Activated CD4-positive, alpha-beta T cell treated with anti-CD3 and anti-CD28 coated beads, Interleukin-2, amount 10 ng/mL, durations not matched to agents 7 days and 5 days (primary cell): ENCODE measurements around the gene C22orf23. TPM values are rescaled to one million over a fixed set of nuclear protein-coding genes. Genes with fewer than 3 reads are reported as not detected.

Source experiments
- CTCF ChIA-PET: fragments of 350-600 bp; sonication (Branson Sonifier 250); formaldehyde crosslinking; loops from one replicate; lab custom pipeline; 2021; ENCODE audit warnings: antibody characterized with exemption; lab: Charles Lee
- POLR2A ChIA-PET: fragments of 350-600 bp; sonication (Branson Sonifier 250); formaldehyde crosslinking; loops from one replicate; lab custom pipeline; 2021; ENCODE audit warnings: antibody characterized with exemption; lab: Charles Lee
- DNase-seq: peaks from one replicate; pipeline ENCODE4 v3.0.0-alpha.2; 2020
- H3K27ac Mint-ChIP-seq: one replicate; pipeline ENCODE4 v1.8.0; 2021; ENCODE audit warnings: mild to moderate bottlenecking, moderate library complexity, mixed read lengths
- H3K27me3 Mint-ChIP-seq: one replicate; pipeline ENCODE4 v1.8.0; 2021; ENCODE audit warnings: mixed read lengths
- H3K36me3 Mint-ChIP-seq: one replicate; pipeline ENCODE4 v1.8.0; 2021; ENCODE audit warnings: low read depth, mixed read lengths
- H3K4me1 Mint-ChIP-seq: one replicate; pipeline ENCODE4 v1.8.0; 2021; ENCODE audit warnings: mixed read lengths
- H3K4me3 Mint-ChIP-seq: one replicate; pipeline ENCODE4 v1.8.0; 2021; ENCODE audit warnings: mild to moderate bottlenecking, moderate library complexity, mixed read lengths
- H3K9me3 Mint-ChIP-seq: one replicate; pipeline ENCODE4 v1.8.0; 2021; ENCODE audit warnings: mixed read lengths
- total RNA-seq, 2 experiments: library from RNA; stranded (reverse); gene quantifications; one replicate each; pipeline ENCODE4 v1.2.3, GENCODE V29; 2021

C22orf23 gene
- total RNA-seq, 2 experiments from 2014 or later, result 0.23 TPM; not detected in 1

GRCh38 chr22:37990301-37990700 is 36.9 kb upstream of the C22orf23 start:
- H3K27ac Mint-ChIP-seq, result no peak overlapping the region
- no peaks in the 10 kb centered on the region for H3K4me1 Mint-ChIP-seq
- DNase-seq, result no peak
- H3K4me3 Mint-ChIP-seq, result no peak overlapping the region
- no peaks in the 10 kb centered on the region for H3K9me3 Mint-ChIP-seq
- POLR2A ChIA-PET, result no interaction called here
- CTCF ChIA-PET, result interaction anchor here (0.7 to 1.6 kb wide), 3 partner anchors 16 to 171 kb away, joined by 3 to 4 read pairs (median 4); no protein-coding TSS in a partner anchor
- no peaks in the 10 kb centered on the region for H3K27me3 Mint-ChIP-seq
- no peaks in the 10 kb centered on the region for H3K36me3 Mint-ChIP-seq

DNA sequence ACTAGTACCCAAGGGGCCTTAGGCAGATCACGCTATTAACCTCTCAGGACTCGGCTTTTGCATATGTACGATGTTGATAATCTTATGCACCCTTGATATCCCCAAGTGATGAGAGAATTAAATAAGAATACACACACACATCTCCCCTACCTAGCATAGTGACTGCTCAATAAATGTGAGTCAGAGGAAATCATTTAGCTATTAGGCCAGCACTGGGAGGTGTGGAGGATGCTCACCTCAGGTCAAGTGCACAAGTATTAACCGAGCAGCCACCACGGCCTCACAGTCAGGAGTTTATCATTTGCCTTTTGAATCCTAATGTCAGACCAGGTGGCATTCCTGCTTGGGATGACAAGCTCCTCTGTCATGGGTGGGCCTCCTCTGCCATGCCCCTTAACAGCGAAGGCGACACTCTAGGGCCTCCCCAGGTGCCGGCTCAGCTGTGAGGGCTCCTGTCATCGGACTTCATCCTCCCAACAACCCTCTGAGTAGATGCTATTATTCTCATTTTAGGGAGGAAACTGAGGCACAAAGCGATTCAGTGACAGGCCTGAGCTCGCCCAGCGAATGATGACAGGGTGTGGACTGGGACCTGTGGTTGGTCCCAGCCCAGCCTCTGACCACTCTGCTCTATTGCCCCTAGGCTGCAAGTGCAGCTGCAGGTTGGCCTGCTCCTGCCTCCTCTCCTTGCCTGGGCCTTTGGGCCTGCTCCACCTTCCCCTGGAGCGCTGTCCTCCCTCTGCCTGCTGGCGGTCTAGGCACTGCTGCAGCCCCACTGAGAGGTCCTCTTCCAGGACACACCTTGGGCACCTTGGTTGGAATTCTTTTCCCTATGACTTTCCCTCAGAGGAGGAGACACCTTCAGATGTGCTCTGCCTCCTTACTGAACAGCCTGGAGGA is 36.0 kb upstream of the C22orf23 start:
- ChIA-PET CTCF (interaction anchor here (1.2 to 1.6 kb wide), 3 partner anchors 17 to 218 kb away, joined by 4 to 5 read pairs (median 4); no protein-coding TSS in a partner anchor), POLR2A (no interaction called here)
- no peak overlapping the region for H3K4me3 Mint-ChIP-seq
- DNase-seq, result no peak
- H3K4me1 Mint-ChIP-seq, result no peaks in the 10 kb centered on the region
- no peaks in the 10 kb centered on the region for H3K9me3 Mint-ChIP-seq
- no peak overlapping the region for H3K27ac Mint-ChIP-seq
- H3K36me3 Mint-ChIP-seq, result no peaks in the 10 kb centered on the region
- no peaks in the 10 kb centered on the region for H3K27me3 Mint-ChIP-seq

GRCh38 chr22:37986371-37986770 is 33.0 kb upstream of the C22orf23 start:
- no peak overlapping the region for H3K27ac Mint-ChIP-seq
- DNase-seq, result no peak
- H3K4me1 Mint-ChIP-seq, result no peaks in the 10 kb centered on the region
- H3K9me3 Mint-ChIP-seq, result no peaks in the 10 kb centered on the region
- H3K4me3 Mint-ChIP-seq, result no peak overlapping the region
- CTCF ChIA-PET, result no interaction called here
- no peaks in the 10 kb centered on the region for H3K27me3 Mint-ChIP-seq
- H3K36me3 Mint-ChIP-seq, result no peaks in the 10 kb centered on the region
- POLR2A ChIA-PET, result no interaction called here

GRCh38 chr22:37985751-37986281 is 32.4 kb upstream of the C22orf23 start:
- no peaks in the 10 kb centered on the region for H3K36me3 Mint-ChIP-seq
- no peak for DNase-seq
- ChIA-PET POLR2A (no interaction called here), CTCF (no interaction called here)
- H3K4me3 Mint-ChIP-seq, result no peak overlapping the region
- no peaks in the 10 kb centered on the region for H3K9me3 Mint-ChIP-seq
- no peaks in the 10 kb centered on the region for H3K27me3 Mint-ChIP-seq
- H3K4me1 Mint-ChIP-seq, result no peaks in the 10 kb centered on the region
- no peak overlapping the region for H3K27ac Mint-ChIP-seq

- Mint-ChIP-seq H3K4me3 (no peak overlapping the region), H3K27ac (no peak overlapping the region), H3K36me3 (no peaks in the 10 kb centered on the region), H3K27me3 (no peaks in the 10 kb centered on the region), H3K4me1 (no peaks in the 10 kb centered on the region), H3K9me3 (no peaks in the 10 kb centered on the region)
- DNase-seq, result no peak
- ChIA-PET CTCF (interaction anchor here (0.5 kb wide), 1 partner anchor 1403 kb away, joined by 3 read pairs; no protein-coding TSS in a partner anchor), POLR2A (no interaction called here)
Measured at GRCh38 chr22:37985050-37985585, 31.7 kb upstream of the C22orf23 start.

GRCh38 chr22:37983860-37984791 is 30.7 kb upstream of the C22orf23 start, which contains the start of gene SOX10:
Gene SOX10 (minus strand): TSS chr22:37984555. CDS start chr22:37983784, 771 bp downstream.
- CTCF ChIA-PET, result interaction anchor here (0.5 kb wide), 1 partner anchor 1404 kb away, joined by 3 read pairs; no protein-coding TSS in a partner anchor
- no peak for DNase-seq
- Mint-ChIP-seq H3K27me3 (no peaks in the 10 kb centered on the region), H3K27ac (no peak within 1 kb of the TSS), H3K4me3 (no peak within 1 kb of the TSS), H3K4me1 (no peaks in the 10 kb centered on the region), H3K36me3 (no peaks in the 10 kb centered on the region), H3K9me3 (no peaks in the 10 kb centered on the region)
- POLR2A ChIA-PET, result no interaction called here

DNA sequence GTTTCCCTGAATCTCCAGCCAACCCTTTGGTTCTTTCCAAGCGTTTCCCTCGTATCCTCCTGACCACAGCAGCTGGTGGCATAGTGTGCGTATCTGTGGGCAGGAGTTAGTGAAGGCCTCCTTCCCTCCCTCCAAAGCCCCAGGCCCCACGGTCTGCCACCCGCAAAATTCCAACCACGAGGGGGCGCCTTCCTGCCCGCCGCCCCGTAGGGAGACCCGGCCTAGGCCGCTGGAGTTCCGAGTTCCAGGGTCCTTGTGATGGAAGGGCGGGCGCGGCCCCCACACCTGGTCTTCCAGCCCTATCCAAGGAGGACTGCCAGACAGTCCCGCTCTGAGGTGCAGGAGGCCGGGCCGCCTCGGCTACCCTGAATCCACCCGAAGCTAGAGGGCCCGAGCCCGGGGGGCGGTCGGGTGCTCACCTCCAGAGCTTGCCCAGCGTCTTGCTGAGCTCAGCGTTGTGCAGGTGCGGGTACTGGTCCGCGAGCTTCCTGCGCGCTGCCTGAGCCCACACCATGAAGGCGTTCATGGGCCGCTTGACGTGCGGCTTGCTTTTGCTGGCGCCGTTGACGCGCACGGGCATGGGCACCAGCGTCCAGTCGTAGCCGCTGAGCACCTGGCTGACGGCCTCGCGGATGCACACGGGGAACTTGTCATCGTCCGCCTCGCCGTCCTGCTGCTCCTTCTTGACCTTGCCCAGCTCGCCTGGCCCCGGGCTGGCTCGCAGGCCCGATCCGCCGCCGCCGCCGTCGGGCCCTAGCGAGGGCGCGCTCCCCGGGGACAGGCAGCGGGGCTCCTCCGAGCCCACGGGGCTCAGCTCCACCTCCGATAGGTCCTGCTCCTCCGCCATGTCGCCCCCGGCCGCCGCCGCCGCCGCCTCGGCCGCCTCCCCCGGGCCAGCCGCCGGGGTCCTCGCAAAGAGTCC is 29.8 kb upstream of the C22orf23 start:
- no peak for DNase-seq
- H3K9me3 Mint-ChIP-seq, result no peaks in the 10 kb centered on the region
- H3K27me3 Mint-ChIP-seq, result no peaks in the 10 kb centered on the region
- POLR2A ChIA-PET, result no interaction called here
- CTCF ChIA-PET, result no interaction called here
- H3K27ac Mint-ChIP-seq, result no peak overlapping the region
- no peaks in the 10 kb centered on the region for H3K36me3 Mint-ChIP-seq
- H3K4me3 Mint-ChIP-seq, result no peak overlapping the region
- H3K4me1 Mint-ChIP-seq, result no peaks in the 10 kb centered on the region

- H3K4me1 Mint-ChIP-seq, result no peaks in the 10 kb centered on the region
- no peak overlapping the region for H3K27ac Mint-ChIP-seq
- DNase-seq, result no peak
- no peaks in the 10 kb centered on the region for H3K36me3 Mint-ChIP-seq
- no peaks in the 10 kb centered on the region for H3K27me3 Mint-ChIP-seq
- no peak overlapping the region for H3K4me3 Mint-ChIP-seq
- POLR2A ChIA-PET, result no interaction called here
- CTCF ChIA-PET, result no interaction called here
- H3K9me3 Mint-ChIP-seq, result no peaks in the 10 kb centered on the region
Measured at GRCh38 chr22:37982151-37982785, 28.9 kb upstream of the C22orf23 start.

DNA sequence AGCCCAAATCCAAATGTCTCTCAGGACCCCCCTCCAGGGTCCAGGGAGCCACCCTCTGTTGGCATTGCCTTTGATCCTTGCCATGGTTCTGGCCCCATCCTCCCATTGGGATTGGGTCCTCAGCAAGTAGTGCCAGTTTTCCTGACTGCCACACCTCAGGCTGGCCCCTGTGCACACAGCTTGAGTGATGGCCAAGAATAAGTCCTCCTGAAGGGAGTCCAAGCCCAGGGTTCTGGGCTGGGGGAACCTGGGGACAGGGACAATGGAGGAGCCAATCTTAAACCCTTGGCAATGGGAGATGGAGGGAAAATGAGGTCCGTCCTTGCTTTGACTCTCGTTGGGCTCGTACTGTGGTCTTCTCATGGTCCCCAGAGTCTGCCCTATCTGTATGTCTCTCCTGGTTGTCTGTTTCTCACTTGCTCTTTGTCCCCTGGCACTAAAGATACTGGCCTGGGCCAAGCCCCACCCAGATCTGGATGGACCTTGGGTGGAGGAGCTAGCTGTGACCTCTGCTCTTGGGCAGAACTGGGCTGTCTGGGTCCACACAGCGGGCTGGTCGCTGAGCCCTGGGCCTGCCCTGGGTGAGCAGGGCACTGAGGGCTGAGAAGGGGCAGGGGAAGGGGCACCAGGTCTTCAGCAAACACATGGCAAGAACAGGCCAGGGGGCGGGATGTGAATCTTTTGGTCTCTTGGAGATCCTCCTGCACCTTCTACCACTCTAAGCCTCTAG is 28.0 kb upstream of the C22orf23 start:
- ChIA-PET CTCF (no interaction called here), POLR2A (no interaction called here)
- Mint-ChIP-seq H3K27ac (no peak overlapping the region), H3K27me3 (no peaks in the 10 kb centered on the region), H3K36me3 (no peaks in the 10 kb centered on the region), H3K4me3 (no peak overlapping the region), H3K4me1 (no peaks in the 10 kb centered on the region), H3K9me3 (no peaks in the 10 kb centered on the region)
- DNase-seq, result no peak

DNA sequence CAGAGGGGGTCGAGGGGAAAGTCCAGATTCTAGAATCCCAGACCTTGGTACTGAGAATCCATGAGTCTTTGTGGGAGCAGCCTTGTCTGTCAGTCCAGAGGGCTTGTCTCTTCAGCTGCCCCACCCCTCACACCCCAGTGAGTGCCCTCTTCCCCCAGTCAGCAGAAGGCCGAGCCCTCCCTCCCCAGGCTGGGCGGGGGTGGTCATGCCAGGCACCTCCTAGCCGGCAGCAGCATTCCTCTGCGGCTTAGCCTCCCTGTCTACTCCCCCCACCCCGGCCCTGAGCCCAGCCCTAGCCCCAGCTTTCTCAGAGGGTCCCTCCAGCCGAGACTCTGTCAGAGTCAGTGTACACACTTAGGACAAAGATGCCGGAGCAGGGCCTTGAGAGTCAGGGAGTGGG is 26.4 kb upstream of the C22orf23 start:
- no peaks in the 10 kb centered on the region for H3K36me3 Mint-ChIP-seq
- no peaks in the 10 kb centered on the region for H3K4me1 Mint-ChIP-seq
- no peak overlapping the region for H3K27ac Mint-ChIP-seq
- H3K4me3 Mint-ChIP-seq, result no peak overlapping the region
- H3K9me3 Mint-ChIP-seq, result no peaks in the 10 kb centered on the region
- no peaks in the 10 kb centered on the region for H3K27me3 Mint-ChIP-seq
- DNase-seq, result no peak
- POLR2A ChIA-PET, result no interaction called here
- CTCF ChIA-PET, result no interaction called here

GRCh38 chr22:37976547-37976946 is 23.1 kb upstream of the C22orf23 start:
- ChIA-PET POLR2A (no interaction called here), CTCF (interaction anchor here (0.8 to 1.7 kb wide), 2 partner anchors 9 to 11 kb away, joined by 3 to 4 read pairs; no protein-coding TSS in a partner anchor)
- Mint-ChIP-seq H3K27me3 (no peaks in the 10 kb centered on the region), H3K27ac (no peak overlapping the region), H3K4me3 (no peak overlapping the region), H3K36me3 (peaks cover 2% of the 10 kb centered on the region), H3K9me3 (no peaks in the 10 kb centered on the region), H3K4me1 (no peaks in the 10 kb centered on the region)
- DNase-seq, result no peak
